ENCODE data around the gene LIMS1.
"Not testable (repeated sequence)": the region's sequence is repeated elsewhere in the genome, so short reads cannot be mapped to it uniquely, and the experiment has no call there.

LIMS1 gene

GRCh38 chr2:108552566-108552965 lies 18.3 kb downstream of the LIMS1 start:
- DNase-seq (no peak), ATAC-seq (no peak)

- no peak for DNase-seq
These were observed 19.1 kb downstream of the LIMS1 start for GRCh38 chr2:108553209-108553919.

GRCh38 chr2:108554528-108554927 lies 20.3 kb downstream of the LIMS1 start:
- DNase-seq (no peak), ATAC-seq (no peak)

More at GRCh38 chr2:108553209-108553919, 19.1 kb downstream of the LIMS1 start:
- no peak for ATAC-seq

- no peak for ATAC-seq
- no peak for DNase-seq
These were observed 21.3 kb downstream of the LIMS1 start for GRCh38 chr2:108555572-108555971.

- not testable (repeated sequence) for DNase-seq, ATAC-seq
These were observed 22.3 kb downstream of the LIMS1 start for GRCh38 chr2:108556581-108556980.

GRCh38 chr2:108560241-108560811 lies 26.1 kb downstream of the LIMS1 start:
- no peak for ATAC-seq
- DNase-seq, result no peak

GRCh38 chr2:108560895-108561530 lies 26.7 kb downstream of the LIMS1 start:
- DNase-seq (no peak), ATAC-seq (no peak)

GRCh38 chr2:108562274-108562673 lies 28.0 kb downstream of the LIMS1 start:
- ATAC-seq, result no peak
- no peak for DNase-seq

- ATAC-seq (no peak), DNase-seq (no peak)
These were observed 30.2 kb downstream of the LIMS1 start for GRCh38 chr2:108564510-108564909.

- DNase-seq (no peak), ATAC-seq (peak; percentile 40)
These were observed 31.6 kb downstream of the LIMS1 start for GRCh38 chr2:108565778-108566375.

- ATAC-seq, result no peak
- no peak for DNase-seq
These were observed 36.1 kb downstream of the LIMS1 start for GRCh38 chr2:108570416-108570815.

- DNase-seq, result no peak
- ATAC-seq, result no peak
These were observed 37.0 kb downstream of the LIMS1 start for GRCh38 chr2:108571286-108571685.

- DNase-seq, result no peak
- no peak for ATAC-seq
These were observed 38.8 kb downstream of the LIMS1 start for GRCh38 chr2:108573061-108573460.

GRCh38 chr2:108574332-108574731 lies 40.1 kb downstream of the LIMS1 start:
- no peak for ATAC-seq

GRCh38 chr2:108575132-108575966 lies 41.1 kb downstream of the LIMS1 start:
- DNase-seq (no peak), ATAC-seq (no peak)

More at GRCh38 chr2:108574332-108574731, 40.1 kb downstream of the LIMS1 start:
- DNase-seq, result no peak

GRCh38 chr2:108577099-108577498 lies 42.8 kb downstream of the LIMS1 start:
- DNase-seq, result no peak

GRCh38 chr2:108579623-108580022 lies 45.4 kb downstream of the LIMS1 start:
- DNase-seq (no peak), ATAC-seq (no peak)

More at GRCh38 chr2:108577099-108577498, 42.8 kb downstream of the LIMS1 start:
- ATAC-seq, result no peak

- no peak for DNase-seq
- ATAC-seq, result no peak
These were observed 45.8 kb downstream of the LIMS1 start for GRCh38 chr2:108580050-108580449.

- ATAC-seq (peak; percentile 92), DNase-seq (peak; percentile 49)
These were observed 49.7 kb downstream of the LIMS1 start for GRCh38 chr2:108583903-108584520.

GRCh38 chr2:108585436-108585835 lies 51.2 kb downstream of the LIMS1 start:
- no peak for ATAC-seq
- no peak for DNase-seq

GRCh38 chr2:108586116-108586515 lies 51.8 kb downstream of the LIMS1 start:
- DNase-seq (no peak), ATAC-seq (no peak)

- DNase-seq (no peak), ATAC-seq (no peak)
These were observed 52.4 kb downstream of the LIMS1 start for GRCh38 chr2:108586631-108587030.
